Cardiac muscle cell (in vitro differentiated cells and primary cell): ENCODE measurements around the gene FAM222A. TPM values are rescaled to one million over a fixed set of nuclear protein-coding genes. Genes with fewer than 3 reads are reported as not detected.
A peak's percentile ranks its signal among the peaks of the same experiment; 100 is the strongest.

Experiments used
- DNase-seq, 2 donors: peaks; one replicate each; pipeline versions ENCODE4 v3.0.0 to v3.0.0-alpha.2; 2010 to 2017; ENCODE audit warnings: low read depth in 1 of 2, low spot score in 1 of 2
- H3K27ac ChIP-seq: fragments of 200-600 bp; sonication (generic); 2 replicates; pipeline ENCODE4 v1.5.1; 2016
- H3K27me3 ChIP-seq: fragments of 200-600 bp; sonication (generic); 2 replicates; pipeline ENCODE4 v1.6.0; 2016; ENCODE audit warnings: control low read depth
- H3K36me3 ChIP-seq: fragments of 200-600 bp; sonication (generic); 2 replicates; pipeline ENCODE4 v1.5.1; 2016; ENCODE audit warnings: control low read depth
- H3K4me1 ChIP-seq: fragments of 200-600 bp; sonication (generic); 2 replicates; pipeline ENCODE4 v1.8.1; 2017; ENCODE audit warnings: low read depth, mild to moderate bottlenecking, mixed run types
- H3K4me3 ChIP-seq: fragments of 200-600 bp; sonication (generic); 2 replicates; pipeline ENCODE4 v1.5.1; 2016; ENCODE audit warnings: mild to moderate bottlenecking
- H3K9me3 ChIP-seq: fragments of 200-600 bp; sonication (generic); 2 replicates; pipeline ENCODE4 v1.5.1; 2017; ENCODE audit warnings: low read depth, mild to moderate bottlenecking, control low read depth
- polyA plus RNA-seq: library from polyadenylated mRNA; unstranded; fragments of >200 nt; fragmentation: Nextera tagmentation; extraction: Ambion mirVana; gene quantifications from 2 replicates; pipeline ENCODE4 v1.2.1, GENCODE V29; 2016
- total RNA-seq: library from RNA; depleted of rRNA; stranded (reverse); fragments of >200 nt; gene quantifications from 2 replicates; pipeline ENCODE4 v1.2.3, GENCODE V29; 2016
- TF ChIP-seq, protein P1 (sequence below): IDR thresholded peaks from 2 replicates; pipeline ENCODE4 v1.5.1; 2012; ENCODE audit warnings: low read depth, mild to moderate bottlenecking, low read length

The FAM222A gene
- total and polyA plus RNA-seq, 2 experiments from 2014 or later = 25.4 to 42.9 TPM

DNA sequence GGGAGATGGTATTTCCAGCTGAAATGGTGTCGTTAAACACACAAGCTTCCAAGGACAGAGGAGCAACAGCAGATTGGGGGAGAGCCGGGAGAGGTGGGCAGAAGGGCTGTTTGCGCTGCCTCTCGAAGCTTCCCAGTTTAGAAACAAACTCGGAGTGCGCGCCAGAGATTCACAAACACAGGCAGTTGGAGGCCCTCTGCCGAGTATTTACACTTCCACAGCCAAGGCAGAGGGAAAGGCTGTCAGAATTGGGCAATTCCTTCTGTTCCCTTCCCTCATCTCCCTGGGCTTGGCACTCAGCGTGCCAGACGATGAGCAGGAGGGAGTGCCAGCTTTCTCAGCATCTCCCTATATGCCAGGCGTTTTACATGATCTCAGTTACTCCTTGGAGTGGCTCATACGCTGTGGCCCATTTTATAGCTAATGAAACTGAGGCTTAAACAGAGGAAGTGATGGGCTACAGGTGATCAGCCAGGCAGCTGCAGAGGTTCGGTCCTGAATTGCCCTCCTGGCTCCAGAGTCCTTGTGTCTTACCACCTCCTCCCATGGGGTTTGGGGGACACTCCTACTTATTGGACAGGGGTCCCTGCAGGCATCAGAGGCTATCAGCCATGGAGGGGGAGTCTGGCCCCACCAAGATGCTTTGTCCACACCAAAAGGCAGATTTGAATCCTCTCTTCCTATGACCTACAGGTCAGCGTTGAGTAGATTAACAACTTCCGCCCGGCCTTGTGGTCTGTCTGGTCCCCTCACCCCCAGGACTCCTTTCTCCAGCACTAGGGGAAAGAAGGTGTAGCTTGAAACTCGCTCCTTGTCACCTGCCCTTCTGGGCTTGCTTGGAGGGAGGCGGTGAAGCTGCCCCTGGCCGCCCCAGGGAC is 3.1 kb downstream of the FAM222A start:
- Histone ChIP-seq H3K9me3 (no peaks in the 10 kb centered on the region), H3K27me3 (no peaks in the 10 kb centered on the region), H3K4me1 (peaks cover 51% of the 10 kb centered on the region), H3K36me3 (no peaks in the 10 kb centered on the region), H3K27ac (peak overlapping the region; percentile 71), H3K4me3 (no peak overlapping the region)
- TF ChIP-seq, protein P1, sequence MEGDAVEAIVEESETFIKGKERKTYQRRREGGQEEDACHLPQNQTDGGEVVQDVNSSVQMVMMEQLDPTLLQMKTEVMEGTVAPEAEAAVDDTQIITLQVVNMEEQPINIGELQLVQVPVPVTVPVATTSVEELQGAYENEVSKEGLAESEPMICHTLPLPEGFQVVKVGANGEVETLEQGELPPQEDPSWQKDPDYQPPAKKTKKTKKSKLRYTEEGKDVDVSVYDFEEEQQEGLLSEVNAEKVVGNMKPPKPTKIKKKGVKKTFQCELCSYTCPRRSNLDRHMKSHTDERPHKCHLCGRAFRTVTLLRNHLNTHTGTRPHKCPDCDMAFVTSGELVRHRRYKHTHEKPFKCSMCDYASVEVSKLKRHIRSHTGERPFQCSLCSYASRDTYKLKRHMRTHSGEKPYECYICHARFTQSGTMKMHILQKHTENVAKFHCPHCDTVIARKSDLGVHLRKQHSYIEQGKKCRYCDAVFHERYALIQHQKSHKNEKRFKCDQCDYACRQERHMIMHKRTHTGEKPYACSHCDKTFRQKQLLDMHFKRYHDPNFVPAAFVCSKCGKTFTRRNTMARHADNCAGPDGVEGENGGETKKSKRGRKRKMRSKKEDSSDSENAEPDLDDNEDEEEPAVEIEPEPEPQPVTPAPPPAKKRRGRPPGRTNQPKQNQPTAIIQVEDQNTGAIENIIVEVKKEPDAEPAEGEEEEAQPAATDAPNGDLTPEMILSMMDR = no peak
- DNase-seq = peak; percentile 27 to 41

DNA sequence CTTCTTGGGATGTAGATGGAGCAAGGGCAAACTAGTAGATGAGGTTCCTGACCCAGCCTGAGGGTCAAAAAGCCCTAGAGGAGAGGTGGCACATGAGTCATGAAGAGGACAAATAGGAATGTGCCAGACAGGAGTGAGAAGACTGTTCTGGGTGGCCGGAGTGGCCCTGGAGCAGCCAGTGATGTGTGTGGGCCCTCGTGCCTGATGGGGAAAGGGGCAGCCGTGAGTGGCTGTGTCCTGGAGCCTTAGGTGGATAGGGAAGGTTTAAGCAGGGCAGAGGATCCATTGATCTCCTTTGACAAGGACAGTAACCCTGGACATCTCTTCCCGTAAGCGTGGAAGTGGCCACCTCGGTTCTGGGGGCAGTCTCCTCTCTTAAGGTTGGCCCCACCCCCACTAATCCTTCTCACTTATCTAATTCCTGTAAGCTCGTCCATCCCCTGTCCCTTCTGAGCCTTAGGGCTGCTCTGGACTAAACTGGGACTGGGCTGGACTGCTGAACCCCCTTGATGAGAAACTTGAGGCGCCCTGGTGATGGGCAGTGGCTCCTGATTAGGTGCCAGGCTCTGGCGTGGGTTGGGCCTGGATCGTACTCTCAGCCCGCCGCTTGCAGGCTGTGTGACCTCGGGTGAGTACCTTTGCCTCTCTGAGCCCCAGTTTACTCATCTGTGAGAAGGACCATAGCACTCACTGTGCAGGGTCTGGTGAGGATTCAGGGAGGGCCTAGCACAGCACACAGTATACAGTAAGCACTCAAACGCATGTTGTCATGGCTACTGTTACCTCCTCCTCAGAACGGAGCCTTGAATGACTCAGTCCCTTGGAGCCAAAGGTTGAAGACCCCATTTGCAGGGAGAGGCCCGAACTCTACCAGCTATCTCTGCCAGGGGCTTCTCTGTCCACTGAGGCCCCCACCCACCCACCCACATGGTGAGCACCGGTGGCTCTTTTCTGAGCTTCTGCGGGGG is 4.0 kb downstream of the FAM222A start:
- Histone ChIP-seq H3K4me1 (peaks cover 60% of the 10 kb centered on the region), H3K9me3 (no peaks in the 10 kb centered on the region), H3K4me3 (peak overlapping the region; percentile 4), H3K27me3 (no peaks in the 10 kb centered on the region), H3K27ac (no peak overlapping the region), H3K36me3 (no peaks in the 10 kb centered on the region)
- TF ChIP-seq, protein P1 = no peak
- DNase-seq = no peak

DNA sequence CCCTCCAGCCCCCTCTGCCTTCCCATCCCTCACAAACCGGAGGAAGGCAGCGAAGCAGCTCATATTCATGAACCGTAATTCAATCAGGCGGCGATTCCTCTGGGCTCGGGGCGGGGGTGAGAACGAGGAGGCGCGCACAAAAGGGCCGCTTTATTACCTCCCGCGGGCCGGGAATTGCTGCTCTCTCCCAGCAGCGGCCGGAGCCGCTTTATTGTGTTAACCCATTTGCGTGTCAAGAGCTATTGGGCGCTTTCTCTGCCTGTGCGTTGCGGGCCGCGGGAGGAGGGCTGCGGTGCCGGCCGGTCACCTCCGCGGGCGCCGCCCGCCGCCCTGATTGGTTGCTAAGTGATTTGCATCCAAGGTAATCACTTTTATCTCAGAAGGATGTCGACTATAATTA is 4.8 kb downstream of the FAM222A start:
- Histone ChIP-seq H3K27ac (no peak overlapping the region), H3K4me3 (peak overlapping the region; percentile 4), H3K9me3 (no peaks in the 10 kb centered on the region), H3K4me1 (peaks cover 67% of the 10 kb centered on the region), H3K36me3 (no peaks in the 10 kb centered on the region), H3K27me3 (no peaks in the 10 kb centered on the region)
- DNase-seq = peak in 1 of 2 donors; percentile 47
- TF ChIP-seq, protein P1 = no peak

DNA sequence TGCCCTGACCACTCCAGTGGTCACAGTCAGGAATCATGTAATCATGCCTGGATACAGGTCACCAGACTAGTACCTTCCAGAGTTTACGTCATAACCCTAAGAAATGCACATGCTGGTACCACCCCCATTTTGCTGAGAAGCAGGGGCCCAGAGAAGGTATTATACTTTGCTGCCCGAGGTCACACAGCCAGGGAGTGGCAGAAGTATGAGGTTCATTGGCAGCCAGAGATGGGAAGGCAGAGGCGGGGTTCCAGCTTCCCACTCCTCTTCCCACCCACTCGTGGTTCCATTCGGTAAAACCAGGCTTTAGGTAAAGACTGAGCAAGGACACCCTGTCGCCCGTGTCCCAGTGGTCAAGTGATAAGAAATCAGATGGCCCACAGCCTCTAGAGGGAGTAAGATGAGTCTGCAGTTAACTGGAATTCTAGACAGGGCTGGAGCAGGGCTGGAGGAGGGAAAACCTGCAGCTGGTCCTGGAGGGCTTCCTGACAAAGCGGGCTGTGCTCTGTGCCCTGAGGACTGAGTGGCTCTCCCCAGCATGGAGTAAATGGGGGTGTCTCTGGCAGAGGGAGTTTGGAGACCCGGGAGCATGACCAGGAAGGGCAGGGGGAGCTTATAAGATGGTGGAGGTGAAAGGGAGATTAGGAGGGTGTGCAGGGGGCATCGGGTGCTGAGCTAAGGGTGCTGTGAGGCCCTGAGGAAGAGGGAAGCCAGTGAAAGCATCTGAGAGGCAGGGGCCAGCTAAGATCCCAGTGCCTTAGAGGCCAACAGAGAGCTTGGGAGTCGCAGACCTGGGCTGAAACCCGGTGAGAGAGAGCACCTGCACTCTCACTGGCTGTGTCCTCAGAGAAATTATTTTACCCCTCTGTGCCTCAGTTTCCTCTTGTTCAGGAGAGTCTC is 5.7 kb downstream of the FAM222A start:
- H3K4me1 ChIP-seq = peaks cover 75% of the 10 kb centered on the region
- H3K4me3 ChIP-seq = no peak overlapping the region
- no peak for DNase-seq
- no peaks in the 10 kb centered on the region for H3K36me3 ChIP-seq
- H3K9me3 ChIP-seq = no peaks in the 10 kb centered on the region
- TF ChIP-seq, protein P1 = no peak
- H3K27me3 ChIP-seq = no peaks in the 10 kb centered on the region
- no peak overlapping the region for H3K27ac ChIP-seq
